ENCODE results near the gene ITGAL. TPM values are rescaled to one million over a fixed set of nuclear protein-coding genes. Genes with fewer than 3 reads are reported as not detected.

ITGAL gene
- total RNA-seq, 1 experiment from 2014 or later, result not detected

DNA sequence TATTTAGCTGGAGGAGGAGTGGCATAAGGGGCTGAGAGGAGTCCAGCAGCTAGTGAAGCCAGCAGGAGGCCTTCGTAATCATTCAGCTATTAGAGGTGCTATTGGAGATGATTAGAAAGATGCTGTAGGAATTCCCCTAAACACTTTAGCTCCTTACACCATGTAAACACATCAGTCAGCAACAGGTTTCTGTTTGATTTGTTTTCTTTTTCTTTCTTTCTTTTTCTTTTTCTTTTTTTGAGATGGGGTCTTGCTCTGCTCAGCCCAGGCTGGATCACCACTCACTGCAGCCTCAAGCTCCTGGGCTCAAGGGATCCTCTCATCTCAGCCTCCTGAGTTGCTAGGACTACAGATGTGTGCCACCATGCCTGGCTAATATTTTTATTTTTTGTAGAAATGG is 16.2 kb upstream of the ITGAL start:
- no peak overlapping the region for H3K4me3 Mint-ChIP-seq (ENCODE audit: low read depth, unreplicated experiment)
- H3K36me3 Mint-ChIP-seq (ENCODE audit: insufficient read depth, unreplicated experiment), result no peaks in the 10 kb centered on the region

DNA sequence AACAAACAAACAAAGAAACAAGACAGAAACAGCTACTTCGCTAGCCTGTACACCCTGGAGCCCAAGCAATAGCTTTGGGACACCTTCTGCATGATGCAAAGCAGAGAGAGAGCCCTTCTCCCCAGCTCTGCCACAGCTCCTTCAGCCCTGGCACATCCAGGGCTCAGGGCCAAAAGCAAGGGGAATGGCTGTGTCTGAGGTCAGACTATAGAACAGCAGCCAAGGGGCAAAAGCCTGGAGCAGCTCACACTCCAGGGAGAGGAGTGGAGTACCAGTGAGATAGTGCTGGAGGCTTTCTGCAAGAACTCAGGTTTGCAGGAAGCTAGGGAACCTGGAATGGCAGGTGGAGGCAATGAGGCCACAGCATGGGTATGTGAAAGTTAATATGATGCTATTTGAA is 15.3 kb upstream of the ITGAL start:
- H3K4me3 Mint-ChIP-seq (ENCODE audit: low read depth, unreplicated experiment), result no peak overlapping the region
- H3K27ac Mint-ChIP-seq (ENCODE audit: unreplicated experiment), result no peak overlapping the region
- intact Hi-C loops (cut with micrococcal nuclease; ENCODE audit: unreplicated experiment), result no loop called here
- no peaks in the 10 kb centered on the region for H3K36me3 Mint-ChIP-seq (ENCODE audit: insufficient read depth, unreplicated experiment)
- H3K4me1 Mint-ChIP-seq (ENCODE audit: low read depth, unreplicated experiment), result peaks cover 19% of the 10 kb centered on the region
- no TSS peak for BruUV-seq (replicated peaks)
- CTCF ChIA-PET, result no interaction called here
- H3K9me3 Mint-ChIP-seq (ENCODE audit: low read depth, unreplicated experiment), result no peaks in the 10 kb centered on the region
- DNase-seq, result no peak
- H3K27me3 Mint-ChIP-seq (ENCODE audit: unreplicated experiment), result peaks cover 13% of the 10 kb centered on the region
- TF ChIP-seq, protein P1, sequence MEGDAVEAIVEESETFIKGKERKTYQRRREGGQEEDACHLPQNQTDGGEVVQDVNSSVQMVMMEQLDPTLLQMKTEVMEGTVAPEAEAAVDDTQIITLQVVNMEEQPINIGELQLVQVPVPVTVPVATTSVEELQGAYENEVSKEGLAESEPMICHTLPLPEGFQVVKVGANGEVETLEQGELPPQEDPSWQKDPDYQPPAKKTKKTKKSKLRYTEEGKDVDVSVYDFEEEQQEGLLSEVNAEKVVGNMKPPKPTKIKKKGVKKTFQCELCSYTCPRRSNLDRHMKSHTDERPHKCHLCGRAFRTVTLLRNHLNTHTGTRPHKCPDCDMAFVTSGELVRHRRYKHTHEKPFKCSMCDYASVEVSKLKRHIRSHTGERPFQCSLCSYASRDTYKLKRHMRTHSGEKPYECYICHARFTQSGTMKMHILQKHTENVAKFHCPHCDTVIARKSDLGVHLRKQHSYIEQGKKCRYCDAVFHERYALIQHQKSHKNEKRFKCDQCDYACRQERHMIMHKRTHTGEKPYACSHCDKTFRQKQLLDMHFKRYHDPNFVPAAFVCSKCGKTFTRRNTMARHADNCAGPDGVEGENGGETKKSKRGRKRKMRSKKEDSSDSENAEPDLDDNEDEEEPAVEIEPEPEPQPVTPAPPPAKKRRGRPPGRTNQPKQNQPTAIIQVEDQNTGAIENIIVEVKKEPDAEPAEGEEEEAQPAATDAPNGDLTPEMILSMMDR (IDR thresholded peaks at IDR 0.05; ENCODE audit: unreplicated experiment), result no peak

More for the DNA sequence above, 16.2 kb upstream of the ITGAL start:
- Mint-ChIP-seq H3K27me3 (ENCODE audit: unreplicated experiment) (peaks cover 13% of the 10 kb centered on the region), H3K27ac (ENCODE audit: unreplicated experiment) (no peak overlapping the region), H3K4me1 (ENCODE audit: low read depth, unreplicated experiment) (peaks cover 19% of the 10 kb centered on the region), H3K9me3 (ENCODE audit: low read depth, unreplicated experiment) (no peaks in the 10 kb centered on the region)
- CTCF ChIA-PET, result interaction anchor here (0.9 kb wide), 1 partner anchor 26 kb away, joined by 3 read pairs; the partner anchor contains the start of gene DCTPP1
- intact Hi-C loops (cut with micrococcal nuclease; ENCODE audit: unreplicated experiment), result no loop called here
- TF ChIP-seq, protein P1 (IDR thresholded peaks at IDR 0.05; ENCODE audit: unreplicated experiment), result no peak
- DNase-seq, result no peak
- BruUV-seq (replicated peaks), result no TSS peak

- Mint-ChIP-seq H3K27ac (ENCODE audit: unreplicated experiment) (no peak overlapping the region), H3K9me3 (ENCODE audit: low read depth, unreplicated experiment) (no peaks in the 10 kb centered on the region), H3K4me3 (ENCODE audit: low read depth, unreplicated experiment) (no peak overlapping the region), H3K4me1 (ENCODE audit: low read depth, unreplicated experiment) (peaks cover 12% of the 10 kb centered on the region), H3K27me3 (ENCODE audit: unreplicated experiment) (peaks cover 13% of the 10 kb centered on the region), H3K36me3 (ENCODE audit: insufficient read depth, unreplicated experiment) (no peaks in the 10 kb centered on the region)
- TF ChIP-seq, protein P1 (IDR thresholded peaks at IDR 0.05; ENCODE audit: unreplicated experiment), result no peak
- no TSS peak for BruUV-seq (replicated peaks)
- no peak for DNase-seq
- CTCF ChIA-PET, result interaction anchor here (1.4 kb wide), 1 partner anchor 19 kb away, joined by 8 read pairs; no protein-coding TSS in a partner anchor
- intact Hi-C loops (cut with micrococcal nuclease; ENCODE audit: unreplicated experiment), result no loop called here
Observed at GRCh38 chr16:30457743-30458560, 14.6 kb upstream of the ITGAL start.

- no peak overlapping the region for H3K27ac Mint-ChIP-seq (ENCODE audit: unreplicated experiment)
- H3K4me3 Mint-ChIP-seq (ENCODE audit: low read depth, unreplicated experiment), result no peak overlapping the region
- CTCF ChIA-PET, result interaction anchor here (1.4 kb wide), 1 partner anchor 18 kb away, joined by 8 read pairs; no protein-coding TSS in a partner anchor
- H3K36me3 Mint-ChIP-seq (ENCODE audit: insufficient read depth, unreplicated experiment), result no peaks in the 10 kb centered on the region
- H3K4me1 Mint-ChIP-seq (ENCODE audit: low read depth, unreplicated experiment), result peaks cover 9% of the 10 kb centered on the region
- TF ChIP-seq, protein P1 (IDR thresholded peaks at IDR 0.05; ENCODE audit: unreplicated experiment), result no peak
- no TSS peak for BruUV-seq (replicated peaks)
- intact Hi-C loops (cut with micrococcal nuclease; ENCODE audit: unreplicated experiment), result no loop called here
- no peaks in the 10 kb centered on the region for H3K9me3 Mint-ChIP-seq (ENCODE audit: low read depth, unreplicated experiment)
- DNase-seq, result no peak
- peaks cover 13% of the 10 kb centered on the region for H3K27me3 Mint-ChIP-seq (ENCODE audit: unreplicated experiment)
Observed at GRCh38 chr16:30458561-30459394, 13.8 kb upstream of the ITGAL start.

All from Calu3 (cell line).